MCF 10A (cell line): ENCODE results near the gene PFN3. TPM values are rescaled to one million over a fixed set of nuclear protein-coding genes. Genes with fewer than 3 reads are reported as not detected.

Experiments
- BruUV-seq: library from RNA; stranded (reverse); fragments of 400-500 nt; replicated peaks from 2 replicates; lab custom pipeline; 2021; lab: Mats Ljungman, UMichigan
- CTCF ChIA-PET: fragments of 300-600 bp; sonication (Branson Sonifier 250); formaldehyde crosslinking; extraction: SDS; loops from one replicate; lab custom pipeline; 2021; ENCODE audit warnings: antibody characterized with exemption, inconsistent platforms; lab: Yijun Ruan, JAX
- POLR2A ChIA-PET: fragments of 300-600, 350-650 bp; sonication (Branson Sonifier 250); formaldehyde crosslinking; extraction: SDS; loops from one replicate; lab custom pipeline; 2020; ENCODE audit warnings: antibody characterized with exemption, inconsistent platforms; lab: Yijun Ruan, JAX
- DNase-seq: peaks from one replicate; pipeline ENCODE4 v3.0.0-alpha.2; 2018; ENCODE audit not compliant: unreplicated experiment
- H3K27ac Mint-ChIP-seq: one replicate; pipeline ENCODE4 v1.8.0; 2022; ENCODE audit warnings: mild to moderate bottlenecking, low read depth, mixed read lengths; ENCODE audit not compliant: unreplicated experiment
- H3K27me3 Mint-ChIP-seq: one replicate; pipeline ENCODE4 v1.8.0; 2022; ENCODE audit warnings: mixed read lengths; ENCODE audit not compliant: insufficient read depth, unreplicated experiment
- H3K36me3 Mint-ChIP-seq: one replicate; pipeline ENCODE4 v1.8.0; 2022; ENCODE audit warnings: mild to moderate bottlenecking, moderate library complexity, mixed read lengths; ENCODE audit not compliant: insufficient read depth, unreplicated experiment
- H3K4me1 Mint-ChIP-seq: one replicate; pipeline ENCODE4 v1.8.0; 2022; ENCODE audit warnings: mixed read lengths; ENCODE audit not compliant: insufficient read depth, unreplicated experiment
- H3K4me3 Mint-ChIP-seq: one replicate; pipeline ENCODE4 v1.8.0; 2022; ENCODE audit warnings: mild to moderate bottlenecking, moderate library complexity, mixed read lengths; ENCODE audit not compliant: unreplicated experiment
- H3K9me3 Mint-ChIP-seq: one replicate; pipeline ENCODE4 v1.8.0; 2022; ENCODE audit warnings: mixed read lengths; ENCODE audit not compliant: unreplicated experiment
- intact Hi-C: fragments of 100-400 bp; cut with micrococcal nuclease; formaldehyde crosslinking; loops from 2 replicates; pipeline ENCODE4 v1.14.1; 2022
- total RNA-seq: library from RNA; stranded (reverse); gene quantifications from 2 replicates; pipeline ENCODE4 v1.2.3, GENCODE V29; 2022
- TF ChIP-seq, protein P1 (sequence below): fragments of 200-600 bp; IDR thresholded peaks from one replicate; pipeline ENCODE4 v1.8.0; 2022; ENCODE audit warnings: antibody characterized with exemption, mild to moderate bottlenecking; ENCODE audit not compliant: unreplicated experiment

The PFN3 gene
- total RNA-seq, 1 experiment from 2014 or later = not detected

DNA sequence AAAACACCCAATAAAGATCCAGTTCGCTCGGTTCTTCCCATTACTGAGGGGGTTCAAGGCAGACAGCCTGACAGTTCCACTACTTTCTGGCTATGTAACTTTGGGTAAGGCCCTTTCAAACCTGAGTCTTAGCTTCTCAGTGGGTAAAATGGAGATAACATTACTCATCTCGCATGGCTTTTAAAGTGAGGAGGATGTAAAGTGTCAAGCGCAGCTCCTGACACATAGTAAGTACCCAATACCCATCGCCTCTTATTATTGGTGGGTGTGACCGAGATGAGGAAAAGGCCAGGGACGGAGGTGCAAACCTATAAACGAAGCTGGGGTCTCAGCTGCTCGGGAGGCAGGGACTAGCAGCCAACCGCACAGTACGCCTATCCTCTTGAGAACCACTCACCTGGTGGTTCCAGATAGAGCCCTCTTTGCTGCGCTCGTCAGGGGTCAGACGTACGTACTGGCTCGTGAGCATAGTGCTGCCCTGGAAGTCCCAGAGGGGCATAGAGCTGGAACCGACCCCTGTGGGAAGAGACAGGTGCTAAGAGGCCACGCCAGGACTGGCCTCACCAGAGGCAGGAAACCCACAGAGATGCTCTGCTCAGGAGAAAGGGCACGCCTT, 49.6 kb downstream of the PFN3 start:
- peaks cover 19% of the 10 kb centered on the region for H3K36me3 Mint-ChIP-seq
- intact Hi-C loops = no loop called here

More for the DNA sequence above, 49.6 kb downstream of the PFN3 start:
- TSS peak; percentile 44 for BruUV-seq
- Mint-ChIP-seq H3K27ac (peak overlapping the region; percentile 98), H3K4me1 (peaks cover 27% of the 10 kb centered on the region), H3K27me3 (no peaks in the 10 kb centered on the region), H3K9me3 (no peaks in the 10 kb centered on the region), H3K4me3 (peak overlapping the region; percentile 93)
- TF ChIP-seq, protein P1, sequence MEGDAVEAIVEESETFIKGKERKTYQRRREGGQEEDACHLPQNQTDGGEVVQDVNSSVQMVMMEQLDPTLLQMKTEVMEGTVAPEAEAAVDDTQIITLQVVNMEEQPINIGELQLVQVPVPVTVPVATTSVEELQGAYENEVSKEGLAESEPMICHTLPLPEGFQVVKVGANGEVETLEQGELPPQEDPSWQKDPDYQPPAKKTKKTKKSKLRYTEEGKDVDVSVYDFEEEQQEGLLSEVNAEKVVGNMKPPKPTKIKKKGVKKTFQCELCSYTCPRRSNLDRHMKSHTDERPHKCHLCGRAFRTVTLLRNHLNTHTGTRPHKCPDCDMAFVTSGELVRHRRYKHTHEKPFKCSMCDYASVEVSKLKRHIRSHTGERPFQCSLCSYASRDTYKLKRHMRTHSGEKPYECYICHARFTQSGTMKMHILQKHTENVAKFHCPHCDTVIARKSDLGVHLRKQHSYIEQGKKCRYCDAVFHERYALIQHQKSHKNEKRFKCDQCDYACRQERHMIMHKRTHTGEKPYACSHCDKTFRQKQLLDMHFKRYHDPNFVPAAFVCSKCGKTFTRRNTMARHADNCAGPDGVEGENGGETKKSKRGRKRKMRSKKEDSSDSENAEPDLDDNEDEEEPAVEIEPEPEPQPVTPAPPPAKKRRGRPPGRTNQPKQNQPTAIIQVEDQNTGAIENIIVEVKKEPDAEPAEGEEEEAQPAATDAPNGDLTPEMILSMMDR = no peak
- ChIA-PET POLR2A (interaction anchor here (0.6 to 4.1 kb wide), 27 partner anchors 10 to 1279 kb away, joined by 3 to 58 read pairs (median 4); partner anchors contain the start of genes DDX41, GRK6, PDLIM7 and PRELID1), CTCF (interaction anchor here (0.6 to 5.2 kb wide), 11 partner anchors 11 to 52 kb away, joined by 3 to 44 read pairs (median 9); no protein-coding TSS in a partner anchor)
- DNase-seq = no peak

Other genes with a start within 250 kb of the PFN3 start
- 34.3 and 42.6 TPM in 2 replicates for gene RAB24, start 96.9 kb downstream of the PFN3 start, total RNA-seq
- 217 and 267 TPM in 2 replicates for gene PRELID1, start 96.9 kb downstream of the PFN3 start, total RNA-seq
- gene MXD3, start 88.8 kb downstream of the PFN3 start, total RNA-seq = 8.4 and 13.2 TPM in 2 replicates
- 221 and 279 TPM in 2 replicates for gene LMAN2, start 49.0 kb downstream of the PFN3 start, total RNA-seq
- gene RGS14, start 42.7 kb downstream of the PFN3 start, total RNA-seq = 7.8 and 12.6 TPM in 2 replicates
- gene SLC34A1, start 16.2 kb downstream of the PFN3 start, total RNA-seq = not detected in 2 replicates
- gene F12, start 8.9 kb upstream of the PFN3 start, total RNA-seq = 13.6 and 16.5 TPM in 2 replicates
- 45.2 and 52.0 TPM in 2 replicates for gene GRK6, start 26.0 kb upstream of the PFN3 start, total RNA-seq
- gene PRR7, start 46.2 kb upstream of the PFN3 start, total RNA-seq = 15.0 and 23.2 TPM in 2 replicates
- 149 and 165 TPM in 2 replicates for gene DBN1, start 73.0 kb upstream of the PFN3 start, total RNA-seq
- 164 and 257 TPM in 2 replicates for gene PDLIM7, start 96.9 kb upstream of the PFN3 start, total RNA-seq
- 5.4 and 6.0 TPM in 2 replicates for gene DOK3, start 109.2 kb upstream of the PFN3 start, total RNA-seq
- 125 and 135 TPM in 2 replicates for gene DDX41, start 116.3 kb upstream of the PFN3 start, total RNA-seq
- 73.5 and 80.4 TPM in 2 replicates for gene FAM193B, start 153.9 kb upstream of the PFN3 start, total RNA-seq
- 301 and 365 TPM in 2 replicates for gene TMED9, start 191.5 kb upstream of the PFN3 start, total RNA-seq
- gene B4GALT7, start 199.5 kb upstream of the PFN3 start, total RNA-seq = 37.9 and 38.8 TPM in 2 replicates